ENCODE measurements around the gene ARSG.

DNA sequence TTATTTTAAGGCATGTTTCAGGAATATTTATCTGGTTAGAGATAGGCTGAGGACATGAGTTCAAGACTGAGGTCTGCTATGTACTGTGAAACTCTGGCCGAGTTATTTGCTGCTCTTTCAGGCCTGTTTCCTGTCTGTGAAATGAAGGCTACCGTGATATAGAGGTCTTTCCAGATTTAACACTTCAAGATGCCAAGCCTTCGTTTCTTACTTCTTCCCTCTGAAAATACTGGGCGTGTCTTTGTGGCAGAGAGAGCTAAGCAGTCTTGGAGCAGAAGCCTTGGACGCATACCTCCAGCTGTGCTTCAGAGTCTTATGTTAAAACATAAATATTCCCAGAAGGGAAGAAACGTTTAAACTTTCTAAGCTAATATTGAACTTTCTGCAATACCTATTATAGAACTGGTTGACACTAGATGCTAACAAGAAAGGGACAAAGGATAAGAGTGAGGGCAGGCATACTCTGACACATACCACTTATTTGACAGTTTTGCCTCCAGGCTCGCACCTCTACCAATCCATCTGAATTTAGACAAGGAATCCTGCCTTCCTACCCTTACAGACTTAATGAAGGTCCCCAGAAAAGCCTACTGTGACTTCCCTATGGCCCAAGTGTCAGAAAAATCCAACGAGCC, 148.5 kb downstream of the ARSG start:
- no peak for TF ChIP-seq POLR2A (IDR thresholded peaks at IDR 0.05)
- TF ChIP-seq, protein P1, sequence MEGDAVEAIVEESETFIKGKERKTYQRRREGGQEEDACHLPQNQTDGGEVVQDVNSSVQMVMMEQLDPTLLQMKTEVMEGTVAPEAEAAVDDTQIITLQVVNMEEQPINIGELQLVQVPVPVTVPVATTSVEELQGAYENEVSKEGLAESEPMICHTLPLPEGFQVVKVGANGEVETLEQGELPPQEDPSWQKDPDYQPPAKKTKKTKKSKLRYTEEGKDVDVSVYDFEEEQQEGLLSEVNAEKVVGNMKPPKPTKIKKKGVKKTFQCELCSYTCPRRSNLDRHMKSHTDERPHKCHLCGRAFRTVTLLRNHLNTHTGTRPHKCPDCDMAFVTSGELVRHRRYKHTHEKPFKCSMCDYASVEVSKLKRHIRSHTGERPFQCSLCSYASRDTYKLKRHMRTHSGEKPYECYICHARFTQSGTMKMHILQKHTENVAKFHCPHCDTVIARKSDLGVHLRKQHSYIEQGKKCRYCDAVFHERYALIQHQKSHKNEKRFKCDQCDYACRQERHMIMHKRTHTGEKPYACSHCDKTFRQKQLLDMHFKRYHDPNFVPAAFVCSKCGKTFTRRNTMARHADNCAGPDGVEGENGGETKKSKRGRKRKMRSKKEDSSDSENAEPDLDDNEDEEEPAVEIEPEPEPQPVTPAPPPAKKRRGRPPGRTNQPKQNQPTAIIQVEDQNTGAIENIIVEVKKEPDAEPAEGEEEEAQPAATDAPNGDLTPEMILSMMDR (IDR thresholded peaks at IDR 0.05) = no peak
